ENCODE data around the gene EDDM13.

- no peak for TF ChIP-seq CTCF (IDR thresholded peaks at IDR 0.05; ENCODE audit: extremely low read depth in 1 of 2, insufficient read depth in 1 of 2, low read depth in 1 of 2, low read length in 2 of 2)
- TF ChIP-seq POLR2A (IDR thresholded peaks at IDR 0.05; ENCODE audit: low read depth, low read length), result no peak
- TF ChIP-seq EZH2 (IDR thresholded peaks at IDR 0.05; ENCODE audit: borderline replicate concordance, low read depth, low read length, severe bottlenecking), result no peak
- no peak for TF ChIP-seq MAX (IDR thresholded peaks at IDR 0.05; ENCODE audit: insufficient read depth, insufficient read length)
- TF ChIP-seq POLR2AphosphoS5 (IDR thresholded peaks at IDR 0.05; ENCODE audit: insufficient read depth, low read depth, low read length), result no peak
Observed at GRCh38 chr19:56351208-56351607, 78.7 kb downstream of the EDDM13 start.
